Stomach smooth muscle (tissue), 2 donors: Measurements from ENCODE around the gene TAS1R2.

Experiments used
- H3K27ac ChIP-seq: one replicate; pipeline ENCODE4 v1.7.0; 2013; ENCODE audit warnings: mild to moderate bottlenecking, low read length, inconsistent platforms
- H3K27me3 ChIP-seq, 2 donors: one replicate each; pipeline ENCODE4 v1.7.0; 2013; ENCODE audit warnings: low read length in 2 of 2; ENCODE audit not compliant: insufficient read depth in 2 of 2, control insufficient read depth in 1 of 2
- H3K36me3 ChIP-seq, 2 donors: one replicate each; pipeline ENCODE4 v1.7.0; 2013; ENCODE audit warnings: low read length in 2 of 2; ENCODE audit not compliant: control insufficient read depth in 2 of 2, insufficient read depth in 2 of 2
- H3K4me1 ChIP-seq: one replicate; pipeline ENCODE4 v1.7.0; 2013; ENCODE audit warnings: low read length; ENCODE audit not compliant: control insufficient read depth, insufficient read depth
- H3K4me3 ChIP-seq, 2 donors: one replicate each; pipeline ENCODE4 v1.7.0; 2013; ENCODE audit warnings: low read length in 2 of 2
- H3K9ac ChIP-seq, 2 donors: one replicate each; pipeline ENCODE4 v1.7.0; 2013; ENCODE audit warnings: low read length in 2 of 2, mild to moderate bottlenecking in 1 of 2
- H3K9me3 ChIP-seq, 2 donors: one replicate each; pipeline ENCODE4 v1.7.0; 2013; ENCODE audit warnings: low read length in 2 of 2; ENCODE audit not compliant: control insufficient read depth in 2 of 2
- donor health status: healthy.
- donor health status: Pancreatic carcinoma.

TAS1R2 gene

GRCh38 chr1:18811733-18812452 is 47.6 kb downstream of the TAS1R2 start:
- Histone ChIP-seq H3K4me1 (no peaks in the 10 kb centered on the region), H3K4me3 (no peak overlapping the region), H3K9me3 (no peaks in the 10 kb centered on the region), H3K27ac (no peak overlapping the region), H3K9ac (no peak overlapping the region), H3K36me3 (no peaks in the 10 kb centered on the region), H3K27me3 (peaks cover 15 to 23% of the 10 kb centered on the region in 2 donors)

- Histone ChIP-seq H3K36me3 (no peaks in the 10 kb centered on the region), H3K4me1 (no peaks in the 10 kb centered on the region), H3K9ac (no peak overlapping the region), H3K4me3 (no peak overlapping the region), H3K27me3 (peaks cover 12 to 23% of the 10 kb centered on the region in 2 donors), H3K27ac (no peak overlapping the region), H3K9me3 (no peaks in the 10 kb centered on the region)
Measured at GRCh38 chr1:18809953-18810899, 49.2 kb downstream of the TAS1R2 start.

GRCh38 chr1:18808550-18808949 is 50.9 kb downstream of the TAS1R2 start:
- H3K9me3 ChIP-seq: no peaks in the 10 kb centered on the region
- H3K9ac ChIP-seq: no peak overlapping the region
- no peak overlapping the region for H3K4me3 ChIP-seq
- peaks cover 10 to 19% of the 10 kb centered on the region in 2 donors for H3K27me3 ChIP-seq
- no peak overlapping the region for H3K27ac ChIP-seq
- H3K36me3 ChIP-seq: no peaks in the 10 kb centered on the region
- H3K4me1 ChIP-seq: no peaks in the 10 kb centered on the region

- Histone ChIP-seq H3K4me1 (no peaks in the 10 kb centered on the region), H3K9me3 (no peaks in the 10 kb centered on the region), H3K4me3 (no peak overlapping the region), H3K9ac (no peak overlapping the region), H3K27me3 (peaks cover 13 to 19% of the 10 kb centered on the region in 2 donors), H3K27ac (no peak overlapping the region), H3K36me3 (no peaks in the 10 kb centered on the region)
Measured at GRCh38 chr1:18807334-18808063, 52.0 kb downstream of the TAS1R2 start.

- H3K27ac ChIP-seq: no peak overlapping the region
- H3K4me3 ChIP-seq: no peak overlapping the region
- no peaks in the 10 kb centered on the region for H3K9me3 ChIP-seq
- H3K27me3 ChIP-seq: peaks cover 14 to 19% of the 10 kb centered on the region in 2 donors
- H3K4me1 ChIP-seq: no peaks in the 10 kb centered on the region
- no peaks in the 10 kb centered on the region for H3K36me3 ChIP-seq
- no peak overlapping the region for H3K9ac ChIP-seq
Measured at GRCh38 chr1:18805925-18806849, 53.3 kb downstream of the TAS1R2 start.

GRCh38 chr1:18805150-18805879 is 54.1 kb downstream of the TAS1R2 start:
- Histone ChIP-seq H3K9me3 (no peaks in the 10 kb centered on the region), H3K4me1 (no peaks in the 10 kb centered on the region), H3K9ac (no peak overlapping the region), H3K36me3 (no peaks in the 10 kb centered on the region), H3K27ac (no peak overlapping the region), H3K4me3 (no peak overlapping the region), H3K27me3 (peaks cover 14 to 19% of the 10 kb centered on the region in 2 donors)

GRCh38 chr1:18803851-18804250 is 55.6 kb downstream of the TAS1R2 start:
- peaks cover 13 to 18% of the 10 kb centered on the region in 2 donors for H3K27me3 ChIP-seq
- no peaks in the 10 kb centered on the region for H3K9me3 ChIP-seq
- no peaks in the 10 kb centered on the region for H3K36me3 ChIP-seq
- H3K4me3 ChIP-seq: no peak overlapping the region
- no peak overlapping the region for H3K27ac ChIP-seq
- H3K9ac ChIP-seq: no peak overlapping the region
- no peaks in the 10 kb centered on the region for H3K4me1 ChIP-seq

GRCh38 chr1:18803151-18803791 is 56.2 kb downstream of the TAS1R2 start:
- Histone ChIP-seq H3K9ac (no peak overlapping the region), H3K4me1 (no peaks in the 10 kb centered on the region), H3K27ac (no peak overlapping the region), H3K36me3 (no peaks in the 10 kb centered on the region), H3K9me3 (no peaks in the 10 kb centered on the region), H3K4me3 (no peak overlapping the region), H3K27me3 (peaks cover 11 to 15% of the 10 kb centered on the region in 2 donors)

GRCh38 chr1:18802231-18802630 is 57.2 kb downstream of the TAS1R2 start:
- Histone ChIP-seq H3K27ac (no peak overlapping the region), H3K9ac (no peak overlapping the region), H3K4me1 (no peaks in the 10 kb centered on the region), H3K27me3 (peaks cover under 1 to 11% of the 10 kb centered on the region in 2 donors), H3K4me3 (no peak overlapping the region), H3K9me3 (no peaks in the 10 kb centered on the region), H3K36me3 (no peaks in the 10 kb centered on the region)
